ENCODE results near the gene E2F8. TPM values are rescaled to one million over a fixed set of nuclear protein-coding genes. Genes with fewer than 3 reads are reported as not detected.

The E2F8 gene
- total and polyA plus RNA-seq, 2 experiments from 2014 or later: 8.3 to 10.6 TPM

GRCh38 chr11:19290356-19290755, 49.6 kb upstream of the E2F8 start (continued):
- no peak for TF ChIP-seq ZNF462 (CRISPR knock-in tag; IDR thresholded peaks at IDR 0.05)
- no peak for TF ChIP-seq ETS1 (IDR thresholded peaks at IDR 0.05)
- no peak for TF ChIP-seq ZNF114 (CRISPR knock-in tag; IDR thresholded peaks at IDR 0.05)
- TF ChIP-seq STAT1 (IDR thresholded peaks at IDR 0.05; ENCODE audit: unreplicated experiment): no peak
- TF ChIP-seq REST (IDR thresholded peaks at IDR 0.05; ENCODE audit: unreplicated experiment): no peak
- no peak for TF ChIP-seq EZH2 (IDR thresholded peaks at IDR 0.05; ENCODE audit: low read depth, unreplicated experiment)
- TF ChIP-seq POLR2AphosphoS5 (IDR thresholded peaks at IDR 0.05; ENCODE audit: low read depth): no peak
- TF ChIP-seq JUNB (IDR thresholded peaks at IDR 0.05; ENCODE audit: unreplicated experiment): no peak
- no peak for TF ChIP-seq CREB1 (CRISPR knock-in tag; IDR thresholded peaks at IDR 0.05; ENCODE audit: low read depth)
- no peak for TF ChIP-seq ZNF331 (CRISPR knock-in tag; IDR thresholded peaks at IDR 0.05; ENCODE audit: low read depth)
